ENCODE data around the gene TMC2.
A peak's percentile ranks its signal among the peaks of the same experiment; 100 is the strongest.

TMC2 gene

GRCh38 chr20:2596673-2597279, 60.4 kb downstream of the TMC2 start:
- Mint-ChIP-seq H3K9me3 (no peaks in the 10 kb centered on the region), H3K4me1 (ENCODE audit: low read depth) (no peaks in the 10 kb centered on the region), H3K36me3 (ENCODE audit: low read depth) (no peaks in the 10 kb centered on the region), H3K27me3 (peaks cover 35% of the 10 kb centered on the region), H3K27ac (no peak overlapping the region), H3K4me3 (no peak overlapping the region)

GRCh38 chr20:2599288-2600006, 63.1 kb downstream of the TMC2 start:
- Mint-ChIP-seq H3K27ac (no peak overlapping the region), H3K4me3 (no peak overlapping the region), H3K27me3 (peaks cover 18% of the 10 kb centered on the region), H3K4me1 (ENCODE audit: low read depth) (no peaks in the 10 kb centered on the region), H3K9me3 (no peaks in the 10 kb centered on the region), H3K36me3 (ENCODE audit: low read depth) (no peaks in the 10 kb centered on the region)

- H3K9me3 Mint-ChIP-seq = peaks cover 3% of the 10 kb centered on the region
- peaks cover 2% of the 10 kb centered on the region for H3K36me3 Mint-ChIP-seq (ENCODE audit: low read depth)
- no peaks in the 10 kb centered on the region for H3K4me1 Mint-ChIP-seq (ENCODE audit: low read depth)
- peaks cover 10% of the 10 kb centered on the region for H3K27me3 Mint-ChIP-seq
- no peak overlapping the region for H3K4me3 Mint-ChIP-seq
- H3K27ac Mint-ChIP-seq = no peak overlapping the region
These were observed 65.8 kb downstream of the TMC2 start for GRCh38 chr20:2602046-2602735.

- Mint-ChIP-seq H3K4me3 (no peak overlapping the region), H3K4me1 (ENCODE audit: low read depth) (no peaks in the 10 kb centered on the region), H3K9me3 (peaks cover 6% of the 10 kb centered on the region), H3K27me3 (peaks cover 14% of the 10 kb centered on the region), H3K27ac (no peak overlapping the region), H3K36me3 (ENCODE audit: low read depth) (peaks cover 6% of the 10 kb centered on the region)
These were observed 66.4 kb downstream of the TMC2 start for GRCh38 chr20:2602746-2603145.

GRCh38 chr20:2603816-2604505, 67.6 kb downstream of the TMC2 start:
- Mint-ChIP-seq H3K4me1 (ENCODE audit: low read depth) (no peaks in the 10 kb centered on the region), H3K9me3 (peaks cover 6% of the 10 kb centered on the region), H3K27ac (no peak overlapping the region), H3K27me3 (peaks cover 10% of the 10 kb centered on the region), H3K4me3 (no peak overlapping the region), H3K36me3 (ENCODE audit: low read depth) (peaks cover 6% of the 10 kb centered on the region)

- H3K4me1 Mint-ChIP-seq (ENCODE audit: low read depth) = no peaks in the 10 kb centered on the region
- H3K36me3 Mint-ChIP-seq (ENCODE audit: low read depth) = peaks cover 6% of the 10 kb centered on the region
- peaks cover 15% of the 10 kb centered on the region for H3K27me3 Mint-ChIP-seq
- H3K4me3 Mint-ChIP-seq = no peak overlapping the region
- peaks cover 7% of the 10 kb centered on the region for H3K9me3 Mint-ChIP-seq
- H3K27ac Mint-ChIP-seq = no peak overlapping the region
These were observed 68.1 kb downstream of the TMC2 start for GRCh38 chr20:2604506-2604835.

- Mint-ChIP-seq H3K27me3 (peaks cover 23% of the 10 kb centered on the region), H3K4me1 (ENCODE audit: low read depth) (no peaks in the 10 kb centered on the region), H3K4me3 (no peak overlapping the region), H3K36me3 (ENCODE audit: low read depth) (peaks cover 6% of the 10 kb centered on the region), H3K27ac (no peak overlapping the region), H3K9me3 (peaks cover 9% of the 10 kb centered on the region)
These were observed 70.2 kb downstream of the TMC2 start for GRCh38 chr20:2606507-2607006.

- H3K36me3 Mint-ChIP-seq (ENCODE audit: low read depth) = peaks cover 6% of the 10 kb centered on the region
- H3K27ac Mint-ChIP-seq = no peak overlapping the region
- H3K4me3 Mint-ChIP-seq = no peak overlapping the region
- H3K4me1 Mint-ChIP-seq (ENCODE audit: low read depth) = no peaks in the 10 kb centered on the region
- H3K9me3 Mint-ChIP-seq = peaks cover 9% of the 10 kb centered on the region
- peaks cover 31% of the 10 kb centered on the region for H3K27me3 Mint-ChIP-seq
These were observed 74.0 kb downstream of the TMC2 start for GRCh38 chr20:2610326-2610725.

- no peak overlapping the region for H3K4me3 Mint-ChIP-seq
These were observed 74.8 kb downstream of the TMC2 start for GRCh38 chr20:2610941-2611720.

GRCh38 chr20:2612073-2612472, 75.7 kb downstream of the TMC2 start:
- Mint-ChIP-seq H3K9me3 (peaks cover 7% of the 10 kb centered on the region), H3K27me3 (peaks cover 39% of the 10 kb centered on the region), H3K4me3 (no peak overlapping the region), H3K36me3 (ENCODE audit: low read depth) (peaks cover 4% of the 10 kb centered on the region), H3K27ac (no peak overlapping the region), H3K4me1 (ENCODE audit: low read depth) (no peaks in the 10 kb centered on the region)

More at GRCh38 chr20:2610941-2611720, 74.8 kb downstream of the TMC2 start:
- Mint-ChIP-seq H3K9me3 (peaks cover 9% of the 10 kb centered on the region), H3K27me3 (peaks cover 36% of the 10 kb centered on the region), H3K36me3 (ENCODE audit: low read depth) (peaks cover 6% of the 10 kb centered on the region), H3K27ac (no peak overlapping the region), H3K4me1 (ENCODE audit: low read depth) (no peaks in the 10 kb centered on the region)

GRCh38 chr20:2616634-2617033, 80.3 kb downstream of the TMC2 start:
- H3K9me3 Mint-ChIP-seq = no peaks in the 10 kb centered on the region
- H3K36me3 Mint-ChIP-seq (ENCODE audit: low read depth) = no peaks in the 10 kb centered on the region
- no peak overlapping the region for H3K4me3 Mint-ChIP-seq
- H3K27ac Mint-ChIP-seq = peak overlapping the region; percentile 42
- peaks cover 37% of the 10 kb centered on the region for H3K27me3 Mint-ChIP-seq
- peaks cover 8% of the 10 kb centered on the region for H3K4me1 Mint-ChIP-seq (ENCODE audit: low read depth)

GRCh38 chr20:2617099-2617714, 80.8 kb downstream of the TMC2 start:
- Mint-ChIP-seq H3K27me3 (peaks cover 38% of the 10 kb centered on the region), H3K4me3 (no peak overlapping the region), H3K27ac (no peak overlapping the region)

GRCh38 chr20:2618815-2619214, 82.4 kb downstream of the TMC2 start:
- no peaks in the 10 kb centered on the region for H3K36me3 Mint-ChIP-seq (ENCODE audit: low read depth)
- H3K27ac Mint-ChIP-seq = no peak overlapping the region
- peaks cover 8% of the 10 kb centered on the region for H3K4me1 Mint-ChIP-seq (ENCODE audit: low read depth)
- peaks cover 34% of the 10 kb centered on the region for H3K27me3 Mint-ChIP-seq
- H3K9me3 Mint-ChIP-seq = no peaks in the 10 kb centered on the region
- no peak overlapping the region for H3K4me3 Mint-ChIP-seq

More at GRCh38 chr20:2617099-2617714, 80.8 kb downstream of the TMC2 start:
- Mint-ChIP-seq H3K36me3 (ENCODE audit: low read depth) (no peaks in the 10 kb centered on the region), H3K9me3 (no peaks in the 10 kb centered on the region), H3K4me1 (ENCODE audit: low read depth) (peaks cover 8% of the 10 kb centered on the region)

- H3K4me3 Mint-ChIP-seq = no peak overlapping the region
- H3K27me3 Mint-ChIP-seq = peaks cover 34% of the 10 kb centered on the region
- no peaks in the 10 kb centered on the region for H3K36me3 Mint-ChIP-seq (ENCODE audit: low read depth)
- H3K9me3 Mint-ChIP-seq = no peaks in the 10 kb centered on the region
- no peak overlapping the region for H3K27ac Mint-ChIP-seq
- peaks cover 8% of the 10 kb centered on the region for H3K4me1 Mint-ChIP-seq (ENCODE audit: low read depth)
These were observed 83.0 kb downstream of the TMC2 start for GRCh38 chr20:2619337-2619736.
